ENCODE results near the gene HOXD11.
A peak's percentile ranks its signal among the peaks of the same experiment; 100 is the strongest.

HOXD11 gene

DNA sequence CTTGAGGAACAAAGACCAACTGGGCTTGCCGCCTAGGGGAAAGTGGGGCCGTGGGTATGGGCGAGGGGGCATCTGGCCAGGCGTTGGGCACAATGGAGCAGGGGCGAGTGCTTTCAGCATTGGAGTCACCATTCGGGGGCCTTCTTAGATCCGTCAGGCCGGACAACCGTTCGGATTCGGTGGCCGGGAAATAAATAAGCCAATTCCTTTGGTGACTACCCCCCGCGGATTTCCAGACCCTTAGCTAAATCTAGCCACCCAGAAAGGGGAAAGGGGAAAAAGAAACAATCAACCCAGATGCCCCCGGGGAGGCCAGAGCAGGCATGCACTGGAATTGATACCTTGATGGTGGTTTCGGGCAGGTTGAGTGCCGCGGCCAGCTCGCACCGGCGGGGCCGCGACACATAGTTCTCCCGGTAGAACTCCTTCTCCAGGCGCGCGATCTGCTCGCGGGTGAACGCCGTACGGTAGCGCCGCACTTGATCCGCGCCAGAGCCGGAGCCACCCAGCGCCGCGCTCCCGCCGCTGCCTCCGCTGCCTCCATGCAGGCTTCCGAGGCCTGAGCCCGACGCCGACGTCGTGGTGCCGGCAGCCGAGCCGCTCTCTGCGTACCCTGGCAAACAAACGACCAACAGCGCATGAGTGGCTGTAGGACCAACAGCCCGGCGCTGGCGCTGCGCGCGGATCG lies 25.1 kb upstream of the HOXD11 start:
- H3K27ac ChIP-seq (ENCODE audit: low read length): no peak overlapping the region
- H3K9me3 ChIP-seq (ENCODE audit: control insufficient read depth, insufficient read depth, low read length): no peaks in the 10 kb centered on the region
- peaks cover 6% of the 10 kb centered on the region; the same call in 1 of the 2 replicates for H3K4me1 ChIP-seq (ENCODE audit: control insufficient read depth, insufficient read depth, low read length)
- H3K27me3 ChIP-seq (ENCODE audit: control insufficient read depth, insufficient read depth, low read length): peaks cover 85% of the 10 kb centered on the region
- no CpG with 5 or more reads among the region's 62 CpGs for WGBS (ENCODE audit: insufficient coverage, insufficient read length)
- H3K36me3 ChIP-seq (ENCODE audit: control insufficient read depth, insufficient read depth, low read length): no peaks in the 10 kb centered on the region
- no peak overlapping the region for H3K4me3 ChIP-seq (ENCODE audit: low read length)
- no peak for DNase-seq (ENCODE audit: low read depth, low spot score)

DNA sequence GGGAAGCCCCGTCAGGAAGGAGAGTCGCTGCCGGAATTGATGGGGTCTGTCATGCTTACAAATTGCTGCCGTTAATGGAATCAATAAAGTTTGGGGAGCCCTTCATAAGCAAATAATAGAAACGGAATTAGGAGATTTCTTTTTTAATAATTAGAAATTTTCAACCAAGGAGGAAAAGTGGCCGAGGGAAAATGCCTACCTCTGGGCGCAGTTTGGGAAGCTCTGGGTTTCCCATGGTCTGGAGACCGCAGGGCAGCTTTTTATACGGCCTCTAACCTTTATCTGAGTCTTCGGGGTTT lies 24.6 kb upstream of the HOXD11 start:
- Histone ChIP-seq H3K4me1 (ENCODE audit: control insufficient read depth, insufficient read depth, low read length) (peaks cover 6% of the 10 kb centered on the region; the same call in 1 of the 2 replicates), H3K4me3 (ENCODE audit: low read length) (no peak overlapping the region), H3K27ac (ENCODE audit: low read length) (no peak overlapping the region), H3K27me3 (ENCODE audit: control insufficient read depth, insufficient read depth, low read length) (peaks cover 89% of the 10 kb centered on the region), H3K9me3 (ENCODE audit: control insufficient read depth, insufficient read depth, low read length) (no peaks in the 10 kb centered on the region), H3K36me3 (ENCODE audit: control insufficient read depth, insufficient read depth, low read length) (no peaks in the 10 kb centered on the region)
- DNase-seq (ENCODE audit: low read depth, low spot score): no peak
- WGBS (ENCODE audit: insufficient coverage, insufficient read length): no CpG with 5 or more reads among the region's 10 CpGs

DNA sequence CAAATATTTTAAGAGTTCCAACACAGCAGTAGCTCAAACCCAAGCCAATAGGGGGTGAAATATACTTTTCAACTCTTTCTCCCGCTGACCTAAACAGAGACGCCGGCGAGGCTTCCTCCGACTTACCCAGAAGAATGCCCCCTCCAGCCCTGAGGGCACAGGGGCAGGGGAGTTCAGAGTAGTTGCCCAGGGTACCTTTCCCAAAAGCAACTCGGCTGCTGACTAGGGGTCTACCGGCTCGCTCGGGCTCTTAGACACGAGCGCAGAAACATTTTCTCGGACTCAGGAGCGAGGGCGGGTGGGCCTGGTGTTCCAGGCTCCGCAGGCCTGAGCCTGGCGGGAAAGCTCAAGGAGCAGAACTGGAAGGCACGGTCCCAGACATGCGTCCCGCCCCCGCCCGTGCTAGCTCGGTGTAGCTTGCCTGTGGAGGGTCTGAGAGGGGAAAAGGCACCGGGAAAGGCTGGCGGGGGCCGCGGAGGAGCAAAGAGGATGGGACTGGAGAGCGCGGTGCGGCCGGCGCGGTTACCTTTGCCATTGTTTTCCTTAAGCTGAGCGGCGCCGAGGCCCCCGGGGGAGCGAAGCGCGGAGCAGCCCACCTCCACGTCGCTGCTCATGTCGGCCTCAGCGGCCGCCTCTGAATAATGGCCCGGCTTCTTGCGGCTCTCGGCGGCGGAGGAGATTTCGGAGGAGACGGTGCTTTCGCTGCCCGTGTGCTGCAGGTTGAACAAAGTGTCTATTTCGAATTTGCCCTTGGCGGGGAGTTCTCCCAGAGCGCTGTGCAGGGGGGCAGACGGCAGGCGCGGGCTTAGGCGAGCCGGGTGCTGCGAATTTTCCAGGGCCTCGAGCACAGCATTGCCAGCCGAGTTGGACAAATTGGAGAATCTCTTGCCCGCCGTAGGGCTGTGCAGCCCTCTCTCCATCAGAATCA lies 24.0 kb upstream of the HOXD11 start:
- Histone ChIP-seq H3K36me3 (ENCODE audit: control insufficient read depth, insufficient read depth, low read length) (no peaks in the 10 kb centered on the region), H3K27me3 (ENCODE audit: control insufficient read depth, insufficient read depth, low read length) (peaks cover 94% of the 10 kb centered on the region), H3K4me3 (ENCODE audit: low read length) (no peak overlapping the region), H3K27ac (ENCODE audit: low read length) (no peak overlapping the region), H3K9me3 (ENCODE audit: control insufficient read depth, insufficient read depth, low read length) (no peaks in the 10 kb centered on the region), H3K4me1 (ENCODE audit: control insufficient read depth, insufficient read depth, low read length) (peaks cover 7% of the 10 kb centered on the region)
- no CpG with 5 or more reads among the region's 66 CpGs for WGBS (ENCODE audit: insufficient coverage, insufficient read length)
- DNase-seq (ENCODE audit: low read depth, low spot score): no peak

DNA sequence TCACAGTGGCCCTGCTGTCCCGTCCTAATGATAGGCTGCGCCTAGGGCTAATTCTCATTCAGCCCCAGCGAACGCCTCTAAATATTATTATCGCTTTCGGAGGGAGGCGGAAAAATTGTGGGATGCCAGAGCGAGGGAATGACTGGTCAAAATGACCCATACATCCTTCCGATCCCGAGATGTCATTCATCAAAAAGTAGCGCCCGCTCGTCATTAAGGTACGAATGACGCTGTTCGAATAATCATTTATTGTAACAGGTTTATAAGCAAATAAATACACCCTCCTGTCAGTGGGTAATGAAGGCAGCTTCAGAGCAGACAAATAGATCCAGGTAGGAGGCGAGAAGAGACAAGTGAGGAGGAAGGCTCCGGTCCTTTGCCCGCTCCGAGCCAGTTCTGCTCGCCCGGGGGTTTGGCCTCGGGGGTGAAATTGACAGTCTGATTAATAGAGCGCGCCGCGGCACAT lies 23.3 kb upstream of the HOXD11 start, which contains the start of gene EVX2:
EVX2 (minus strand) TSS at position 167 of the 466 bp plus-strand sequence. CDS start 186 bp downstream, outside the sequence.
- Histone ChIP-seq H3K9me3 (ENCODE audit: control insufficient read depth, insufficient read depth, low read length) (no peaks in the 10 kb centered on the region), H3K27me3 (ENCODE audit: control insufficient read depth, insufficient read depth, low read length) (peaks cover 94% of the 10 kb centered on the region), H3K4me3 (ENCODE audit: low read length) (no peak within 1 kb of the TSS), H3K4me1 (ENCODE audit: control insufficient read depth, insufficient read depth, low read length) (peaks cover 7% of the 10 kb centered on the region), H3K36me3 (ENCODE audit: control insufficient read depth, insufficient read depth, low read length) (no peaks in the 10 kb centered on the region), H3K27ac (ENCODE audit: low read length) (no peak within 1 kb of the TSS)
- DNase-seq (ENCODE audit: low read depth, low spot score): no peak
- no CpG with 5 or more reads among the region's 27 CpGs for WGBS (ENCODE audit: insufficient coverage, insufficient read length)

DNA sequence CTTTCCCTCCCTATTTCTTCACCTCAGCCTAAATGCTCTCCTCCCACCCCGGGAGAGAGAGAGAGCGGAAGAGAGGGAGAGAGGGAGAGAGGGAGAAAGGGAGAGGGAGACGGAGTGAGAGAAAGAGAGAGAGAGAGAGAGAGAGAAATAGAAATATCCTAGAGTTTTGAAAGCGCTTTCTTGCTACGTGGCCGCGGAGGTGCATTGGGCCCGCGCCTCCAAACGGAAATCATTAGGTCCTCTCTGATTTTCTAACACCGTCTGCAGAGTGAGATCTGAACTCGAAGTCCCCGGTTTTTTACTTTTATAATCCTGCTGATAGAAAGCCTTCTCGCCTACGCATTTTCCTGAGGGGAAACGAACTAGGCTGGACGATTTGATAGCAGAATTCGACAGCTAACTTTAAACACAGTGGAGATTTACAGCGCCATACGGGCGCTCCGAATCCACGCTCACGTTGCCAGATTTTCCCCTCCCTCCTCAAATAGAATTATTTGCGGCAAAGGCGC lies 22.4 kb upstream of the HOXD11 start:
- no CpG with 5 or more reads among the region's 26 CpGs for WGBS (ENCODE audit: insufficient coverage, insufficient read length)
- Histone ChIP-seq H3K4me1 (ENCODE audit: control insufficient read depth, insufficient read depth, low read length) (peaks cover 7% of the 10 kb centered on the region), H3K27ac (ENCODE audit: low read length) (no peak overlapping the region), H3K36me3 (ENCODE audit: control insufficient read depth, insufficient read depth, low read length) (no peaks in the 10 kb centered on the region), H3K4me3 (ENCODE audit: low read length) (no peak overlapping the region), H3K9me3 (ENCODE audit: control insufficient read depth, insufficient read depth, low read length) (no peaks in the 10 kb centered on the region), H3K27me3 (ENCODE audit: control insufficient read depth, insufficient read depth, low read length) (peaks cover 94% of the 10 kb centered on the region)
- DNase-seq (ENCODE audit: low read depth, low spot score): no peak

DNA sequence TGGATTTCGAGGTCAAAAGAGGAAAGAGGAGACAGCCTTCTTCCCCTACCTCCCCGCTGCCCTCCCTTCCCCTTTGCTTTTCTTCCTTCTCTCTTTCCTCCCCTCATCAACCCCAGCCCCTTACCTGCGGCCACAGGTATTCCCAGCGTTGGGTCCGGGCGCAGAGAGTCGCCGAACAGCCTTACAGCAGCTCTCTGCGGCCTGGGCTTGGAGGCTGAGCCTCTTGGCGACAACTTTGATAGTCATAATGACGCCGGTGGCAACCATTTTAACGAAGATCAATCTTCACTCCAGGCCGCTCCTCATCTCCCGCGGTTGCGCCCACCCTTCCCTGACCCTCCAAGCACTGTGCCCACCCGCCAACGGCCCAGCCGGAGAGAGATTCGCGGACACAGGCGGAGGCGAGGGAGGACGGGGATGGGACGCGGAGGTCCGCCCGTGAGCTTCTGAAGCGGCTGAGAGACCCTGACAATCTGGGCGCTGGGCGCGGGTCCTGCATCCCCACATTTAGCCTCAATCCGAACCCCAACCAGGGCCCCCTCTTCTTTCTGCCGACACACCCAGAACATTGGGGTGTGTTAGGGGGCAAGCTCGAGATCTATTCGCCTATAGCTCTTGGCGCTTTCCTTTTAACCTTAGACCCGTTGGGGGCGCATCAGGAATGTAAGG lies 21.8 kb upstream of the HOXD11 start:
- Histone ChIP-seq H3K4me3 (ENCODE audit: low read length) (peak overlapping the region; percentile 0; the same call in 1 of the 2 replicates), H3K27ac (ENCODE audit: low read length) (no peak overlapping the region), H3K9me3 (ENCODE audit: control insufficient read depth, insufficient read depth, low read length) (no peaks in the 10 kb centered on the region), H3K27me3 (ENCODE audit: control insufficient read depth, insufficient read depth, low read length) (peaks cover 99% of the 10 kb centered on the region), H3K36me3 (ENCODE audit: control insufficient read depth, insufficient read depth, low read length) (no peaks in the 10 kb centered on the region), H3K4me1 (ENCODE audit: control insufficient read depth, insufficient read depth, low read length) (peaks cover 7% of the 10 kb centered on the region)
- DNase-seq (ENCODE audit: low read depth, low spot score): no peak
- no CpG with 5 or more reads among the region's 40 CpGs for WGBS (ENCODE audit: insufficient coverage, insufficient read length)

DNA sequence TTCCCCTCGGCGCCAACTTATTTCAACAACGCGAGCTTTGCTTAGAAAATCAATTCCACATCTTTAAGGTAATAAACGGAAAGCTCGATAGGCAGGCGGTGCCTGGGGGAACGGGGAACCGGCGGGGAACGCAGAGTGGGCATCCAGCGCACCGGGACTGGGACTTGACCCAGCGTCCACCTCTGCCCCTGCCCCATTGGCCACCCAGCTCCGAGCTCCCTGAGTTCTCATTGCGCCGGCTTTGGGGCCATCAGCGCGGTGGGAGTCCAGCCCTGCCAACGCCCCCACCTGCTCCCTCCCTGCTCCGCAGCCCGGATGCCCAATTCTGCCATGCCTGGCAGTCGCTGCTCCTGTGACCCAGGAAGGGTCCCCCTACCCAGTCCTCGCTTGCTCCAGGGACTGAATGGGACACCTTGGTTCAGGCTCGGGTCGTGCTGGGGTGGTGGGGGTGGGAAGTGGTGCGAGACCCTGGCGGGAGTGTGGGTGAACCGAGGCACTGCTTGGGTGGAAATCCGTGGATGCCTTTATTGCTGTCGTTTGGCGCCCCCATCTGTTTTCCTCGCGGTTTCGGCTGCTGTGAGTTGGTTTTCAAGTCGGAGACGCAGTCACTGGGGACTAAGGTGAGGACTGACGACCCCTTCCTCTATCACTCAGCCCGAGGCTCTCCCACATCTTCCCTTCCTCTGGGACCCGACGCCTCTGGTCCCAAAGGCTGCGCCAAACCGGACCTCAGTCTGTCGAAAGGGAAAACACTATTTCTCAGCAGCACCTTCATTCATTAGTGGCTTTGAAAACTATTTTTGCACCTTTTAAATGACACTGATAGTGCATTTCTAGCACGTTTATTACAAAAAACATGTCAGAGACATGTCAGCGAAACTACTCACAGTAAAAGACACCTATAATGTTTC lies 21.0 kb upstream of the HOXD11 start:
- no peak for DNase-seq (ENCODE audit: low read depth, low spot score)

DNA sequence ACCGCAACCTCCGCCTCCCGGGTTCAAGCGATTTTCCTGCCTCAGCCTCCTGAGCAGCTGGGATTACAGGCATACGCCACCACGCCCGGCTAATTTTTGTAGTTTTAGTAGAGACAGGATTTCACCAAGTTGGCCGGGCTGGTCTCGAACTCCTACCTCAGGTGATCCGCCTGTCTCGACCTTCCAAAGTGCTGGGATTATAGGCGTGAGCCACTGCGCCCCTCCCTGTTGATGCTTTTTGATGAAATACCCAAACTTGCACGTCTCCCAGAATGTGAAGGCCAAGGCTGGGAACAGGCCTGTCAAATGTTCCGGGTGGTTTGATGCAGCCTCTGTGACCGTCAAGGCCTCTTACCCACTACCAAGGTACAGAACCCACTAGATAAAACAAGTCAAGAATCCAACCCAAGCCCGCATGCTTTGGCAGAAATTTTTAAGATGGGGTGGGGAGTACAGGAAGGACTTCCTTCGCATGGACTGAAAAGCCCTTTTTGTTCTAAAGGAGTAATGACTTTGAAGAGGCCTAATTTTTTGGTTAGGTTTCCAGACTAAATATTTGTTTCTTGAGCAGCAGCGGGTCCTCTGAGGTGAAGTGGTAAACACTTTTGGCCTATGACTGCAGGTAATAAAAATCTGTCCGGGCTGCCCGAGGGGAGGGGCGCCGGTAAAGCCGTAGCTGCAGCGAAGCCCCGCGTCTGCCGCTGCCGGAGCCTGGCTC lies 19.6 kb upstream of the HOXD11 start:
- H3K4me3 ChIP-seq (ENCODE audit: low read length): no peak overlapping the region
- no peak for DNase-seq (ENCODE audit: low read depth, low spot score)
- peaks cover 96% of the 10 kb centered on the region for H3K27me3 ChIP-seq (ENCODE audit: control insufficient read depth, insufficient read depth, low read length)
- no peak overlapping the region for H3K27ac ChIP-seq (ENCODE audit: low read length)
- peaks cover 5% of the 10 kb centered on the region for H3K4me1 ChIP-seq (ENCODE audit: control insufficient read depth, insufficient read depth, low read length)
- H3K36me3 ChIP-seq (ENCODE audit: control insufficient read depth, insufficient read depth, low read length): no peaks in the 10 kb centered on the region
- no peaks in the 10 kb centered on the region for H3K9me3 ChIP-seq (ENCODE audit: control insufficient read depth, insufficient read depth, low read length)
- WGBS (ENCODE audit: insufficient coverage, insufficient read length): no CpG with 5 or more reads among the region's 29 CpGs

More for the DNA sequence above, 21.0 kb upstream of the HOXD11 start:
- no peaks in the 10 kb centered on the region for H3K9me3 ChIP-seq (ENCODE audit: control insufficient read depth, insufficient read depth, low read length)
- H3K4me3 ChIP-seq (ENCODE audit: low read length): no peak overlapping the region
- H3K36me3 ChIP-seq (ENCODE audit: control insufficient read depth, insufficient read depth, low read length): no peaks in the 10 kb centered on the region
- peaks cover 7% of the 10 kb centered on the region for H3K4me1 ChIP-seq (ENCODE audit: control insufficient read depth, insufficient read depth, low read length)
- H3K27me3 ChIP-seq (ENCODE audit: control insufficient read depth, insufficient read depth, low read length): peaks cover 99% of the 10 kb centered on the region
- H3K27ac ChIP-seq (ENCODE audit: low read length): no peak overlapping the region
- no CpG with 5 or more reads among the region's 46 CpGs for WGBS (ENCODE audit: insufficient coverage, insufficient read length)

All from iPS DF 6.9 (cell line).